ENCODE data around the gene CFAP210. TPM values are rescaled to one million over a fixed set of nuclear protein-coding genes. Genes with fewer than 3 reads are reported as not detected.
A peak's percentile ranks its signal among the peaks of the same experiment; 100 is the strongest.

The CFAP210 gene
- total RNA-seq, 1 donor from 2014 or later = 1.2 TPM

GRCh38 chr2:169716938-169717690 is 22.9 kb upstream of the CFAP210 start:
- H2AFZ ChIP-seq (replicated peaks) = no peak overlapping the region
- no peaks in the 10 kb centered on the region for H3K36me3 ChIP-seq
- Mint-ChIP-seq H3K27ac (no peak overlapping the region), H3K27me3 (ENCODE audit: insufficient read depth, low read depth) (peaks cover 4% of the 10 kb centered on the region), H3K4me1 (no peaks in the 10 kb centered on the region), H3K4me3 (no peak overlapping the region), H3K36me3 (peaks cover 2% of the 10 kb centered on the region), H3K9me3 (peaks cover under 1% of the 10 kb centered on the region)
- no peak overlapping the region for H3K4me2 ChIP-seq
- DNase-seq (ENCODE audit: low spot score) = no peak
- no peaks in the 10 kb centered on the region for H3K4me1 ChIP-seq
- H3K4me3 ChIP-seq = no peak overlapping the region
- H3K9me3 ChIP-seq (ENCODE audit: low read depth) = no peaks in the 10 kb centered on the region
- H3K27ac ChIP-seq = no peak overlapping the region
- no peaks in the 10 kb centered on the region for H4K20me1 ChIP-seq (ENCODE audit: low read depth)
- H3K9ac ChIP-seq = no peak overlapping the region
- H3K79me2 ChIP-seq (ENCODE audit: low read depth) = no peaks in the 10 kb centered on the region
- H3K27me3 ChIP-seq = no peaks in the 10 kb centered on the region
- no peaks in the 10 kb centered on the region for H3F3A ChIP-seq (ENCODE audit: low read depth)
- no peak for TF ChIP-seq EZH2 (IDR thresholded peaks at IDR 0.05)
- no peak for TF ChIP-seq EZH2phosphoT487 (IDR thresholded peaks at IDR 0.05)
- TF ChIP-seq, protein P1, sequence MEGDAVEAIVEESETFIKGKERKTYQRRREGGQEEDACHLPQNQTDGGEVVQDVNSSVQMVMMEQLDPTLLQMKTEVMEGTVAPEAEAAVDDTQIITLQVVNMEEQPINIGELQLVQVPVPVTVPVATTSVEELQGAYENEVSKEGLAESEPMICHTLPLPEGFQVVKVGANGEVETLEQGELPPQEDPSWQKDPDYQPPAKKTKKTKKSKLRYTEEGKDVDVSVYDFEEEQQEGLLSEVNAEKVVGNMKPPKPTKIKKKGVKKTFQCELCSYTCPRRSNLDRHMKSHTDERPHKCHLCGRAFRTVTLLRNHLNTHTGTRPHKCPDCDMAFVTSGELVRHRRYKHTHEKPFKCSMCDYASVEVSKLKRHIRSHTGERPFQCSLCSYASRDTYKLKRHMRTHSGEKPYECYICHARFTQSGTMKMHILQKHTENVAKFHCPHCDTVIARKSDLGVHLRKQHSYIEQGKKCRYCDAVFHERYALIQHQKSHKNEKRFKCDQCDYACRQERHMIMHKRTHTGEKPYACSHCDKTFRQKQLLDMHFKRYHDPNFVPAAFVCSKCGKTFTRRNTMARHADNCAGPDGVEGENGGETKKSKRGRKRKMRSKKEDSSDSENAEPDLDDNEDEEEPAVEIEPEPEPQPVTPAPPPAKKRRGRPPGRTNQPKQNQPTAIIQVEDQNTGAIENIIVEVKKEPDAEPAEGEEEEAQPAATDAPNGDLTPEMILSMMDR (IDR thresholded peaks at IDR 0.05) = no peak

GRCh38 chr2:169716238-169716886 is 22.2 kb upstream of the CFAP210 start:
- H3K4me1 ChIP-seq = no peaks in the 10 kb centered on the region
- DNase-seq (ENCODE audit: low spot score) = no peak
- no peak overlapping the region for H3K27ac ChIP-seq
- H3K36me3 Mint-ChIP-seq = peaks cover 7% of the 10 kb centered on the region
- no peaks in the 10 kb centered on the region for H3K36me3 ChIP-seq
- H3K4me3 ChIP-seq = no peak overlapping the region
- H3K4me1 Mint-ChIP-seq = no peaks in the 10 kb centered on the region
- H3K4me3 Mint-ChIP-seq = no peak overlapping the region
- no peaks in the 10 kb centered on the region for H3F3A ChIP-seq (ENCODE audit: low read depth)
- H3K9ac ChIP-seq = no peak overlapping the region
- H3K27ac Mint-ChIP-seq = peak overlapping the region; percentile 26
- H3K27me3 Mint-ChIP-seq (ENCODE audit: insufficient read depth, low read depth) = peaks cover 4% of the 10 kb centered on the region
- H3K9me3 ChIP-seq (ENCODE audit: low read depth) = no peaks in the 10 kb centered on the region
- peaks cover 8% of the 10 kb centered on the region for H3K9me3 Mint-ChIP-seq
- no peaks in the 10 kb centered on the region for H4K20me1 ChIP-seq (ENCODE audit: low read depth)
- H3K79me2 ChIP-seq (ENCODE audit: low read depth) = no peaks in the 10 kb centered on the region
- H3K27me3 ChIP-seq = no peaks in the 10 kb centered on the region
- no peak overlapping the region for H2AFZ ChIP-seq (replicated peaks)
- H3K4me2 ChIP-seq = no peak overlapping the region
- TF ChIP-seq, protein P1 (IDR thresholded peaks at IDR 0.05) = no peak
- TF ChIP-seq EZH2phosphoT487 (IDR thresholded peaks at IDR 0.05) (no peak), EZH2 (IDR thresholded peaks at IDR 0.05) (no peak)

DNA sequence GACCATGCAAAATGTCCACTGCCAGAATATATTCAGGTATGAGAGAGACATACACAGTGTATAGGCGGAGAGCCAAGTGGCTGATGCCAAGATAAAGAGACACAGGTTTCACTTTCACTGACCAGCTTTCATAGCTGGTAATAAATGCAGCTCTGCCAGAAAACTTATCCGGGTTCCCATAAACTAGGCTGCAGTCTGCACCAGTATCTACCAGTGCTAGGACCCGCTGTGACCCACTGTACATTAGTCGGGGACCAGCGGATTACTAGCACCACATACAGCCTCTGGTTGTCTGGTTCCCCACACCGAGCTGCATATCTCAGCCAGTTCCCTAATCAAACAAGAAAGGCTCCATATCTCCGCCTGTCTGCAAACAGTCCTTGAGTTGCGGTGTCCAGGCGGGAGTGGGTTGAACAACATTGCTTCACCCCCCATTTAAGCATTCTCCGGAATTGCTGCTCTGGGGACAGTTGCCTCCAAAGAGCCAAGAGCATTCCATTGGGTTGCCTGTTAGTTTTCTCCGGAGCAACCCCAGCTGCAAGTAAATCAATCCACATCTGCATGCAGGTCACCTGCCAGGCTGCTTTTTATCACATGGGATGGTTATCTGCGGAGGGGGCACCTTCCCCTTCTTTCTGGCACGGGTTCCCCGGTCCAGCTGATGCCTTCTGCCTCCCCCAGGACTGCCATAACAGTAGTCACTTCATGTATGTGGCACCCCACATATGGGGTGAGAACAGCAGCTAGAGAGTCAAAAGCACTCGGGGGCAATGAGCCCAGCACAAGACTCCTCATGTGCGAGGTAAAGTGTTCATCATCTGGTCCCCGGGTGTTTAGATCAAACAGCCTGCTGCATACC is 21.4 kb upstream of the CFAP210 start:
- Mint-ChIP-seq H3K27ac (peak overlapping the region; percentile 26), H3K27me3 (ENCODE audit: insufficient read depth, low read depth) (peaks cover 4% of the 10 kb centered on the region), H3K9me3 (peaks cover 8% of the 10 kb centered on the region), H3K4me3 (no peak overlapping the region), H3K36me3 (peaks cover 11% of the 10 kb centered on the region), H3K4me1 (no peaks in the 10 kb centered on the region)
- no peaks in the 10 kb centered on the region for H3K4me1 ChIP-seq
- no peaks in the 10 kb centered on the region for H3K27me3 ChIP-seq
- no peak overlapping the region for H3K4me2 ChIP-seq
- H3K9ac ChIP-seq = no peak overlapping the region
- no peak for DNase-seq (ENCODE audit: low spot score)
- H3K36me3 ChIP-seq = no peaks in the 10 kb centered on the region
- H2AFZ ChIP-seq (replicated peaks) = no peak overlapping the region
- no peaks in the 10 kb centered on the region for H4K20me1 ChIP-seq (ENCODE audit: low read depth)
- H3K9me3 ChIP-seq (ENCODE audit: low read depth) = no peaks in the 10 kb centered on the region
- H3K79me2 ChIP-seq (ENCODE audit: low read depth) = no peaks in the 10 kb centered on the region
- no peaks in the 10 kb centered on the region for H3F3A ChIP-seq (ENCODE audit: low read depth)
- H3K4me3 ChIP-seq = no peak overlapping the region
- no peak overlapping the region for H3K27ac ChIP-seq
- TF ChIP-seq EZH2 (IDR thresholded peaks at IDR 0.05) = no peak
- TF ChIP-seq EZH2phosphoT487 (IDR thresholded peaks at IDR 0.05) = no peak
- TF ChIP-seq, protein P1 (IDR thresholded peaks at IDR 0.05) = no peak
